GM23248 (cell line): ENCODE results near the gene KDELR1. TPM values are rescaled to one million over a fixed set of nuclear protein-coding genes. Genes with fewer than 3 reads are reported as not detected.

Experiments used
- DNase-seq: peaks from one replicate; pipeline ENCODE4 v3.0.0-alpha.2; 2015
- H2AFZ ChIP-seq: fragments of 200-600 bp; sonication (generic); 2 replicates; pipeline ENCODE4 v1.6.1; 2016; ENCODE audit warnings: antibody characterized with exemption
- H3F3A ChIP-seq: fragments of 200-600 bp; sonication (generic); 2 replicates; pipeline ENCODE4 v1.6.1; 2016; ENCODE audit warnings: mild to moderate bottlenecking, antibody characterized with exemption, mixed run types; ENCODE audit not compliant: insufficient read depth
- H3K27ac ChIP-seq: fragments of 200-600 bp; sonication (generic); 2 replicates; pipeline ENCODE4 v1.5.1; 2016; ENCODE audit warnings: mild to moderate bottlenecking
- H3K27me3 ChIP-seq: fragments of 200-600 bp; sonication (generic); replicated peaks from 2 replicates; pipeline ENCODE4 v1.6.1; 2016; ENCODE audit warnings: mild to moderate bottlenecking; ENCODE audit not compliant: insufficient read depth
- H3K36me3 ChIP-seq: fragments of 200-600 bp; sonication (generic); 2 replicates; pipeline ENCODE4 v1.6.1; 2016; ENCODE audit warnings: low read depth, mild to moderate bottlenecking
- H3K4me1 ChIP-seq: fragments of 200-600 bp; sonication (generic); 2 replicates; pipeline ENCODE4 v1.6.1; 2016; ENCODE audit warnings: mild to moderate bottlenecking; ENCODE audit not compliant: insufficient read depth
- H3K4me2 ChIP-seq: fragments of 200-600 bp; sonication (generic); one replicate; pipeline ENCODE4 v1.6.1; 2016; ENCODE audit warnings: mild to moderate bottlenecking; ENCODE audit not compliant: unreplicated experiment
- H3K4me3 ChIP-seq: fragments of 200-600 bp; sonication (generic); 2 replicates; pipeline ENCODE4 v1.5.1; 2016; ENCODE audit warnings: mild to moderate bottlenecking
- H3K79me2 ChIP-seq: fragments of 200-600 bp; sonication (generic); 2 replicates; pipeline ENCODE4 v1.6.1; 2016; ENCODE audit warnings: mild to moderate bottlenecking; ENCODE audit not compliant: insufficient read depth
- H3K9ac ChIP-seq: fragments of 200-600 bp; sonication (generic); 2 replicates; pipeline ENCODE4 v1.6.1; 2016; ENCODE audit warnings: mild to moderate bottlenecking
- H3K9me2 ChIP-seq: fragments of 200-600 bp; sonication (generic); 2 replicates; pipeline ENCODE4 v1.6.1; 2016; ENCODE audit warnings: mixed run types, mild to moderate bottlenecking, moderate library complexity; ENCODE audit not compliant: insufficient read depth
- H3K9me3 ChIP-seq: fragments of 200-600 bp; sonication (generic); one replicate; pipeline ENCODE4 v1.6.1; 2017; ENCODE audit warnings: low read depth
- H4K20me1 ChIP-seq: fragments of 200-600 bp; sonication (generic); 2 replicates; pipeline ENCODE4 v1.6.0; 2016; ENCODE audit not compliant: insufficient read depth
- EZH2 ChIP-seq: fragments of 200-600 bp; sonication (generic); IDR thresholded peaks from 2 replicates; pipeline ENCODE4 v1.6.1; 2018; ENCODE audit warnings: antibody characterized with exemption, mild to moderate bottlenecking; ENCODE audit not compliant: insufficient read depth, poor library complexity, severe bottlenecking
- EZH2phosphoT487 ChIP-seq: fragments of 200-600 bp; sonication (generic); IDR thresholded peaks from 2 replicates; pipeline ENCODE4 v1.6.1; 2018; ENCODE audit warnings: antibody characterized with exemption, moderate library complexity, mild to moderate bottlenecking, low read depth; ENCODE audit not compliant: insufficient read depth
- WGBS, 2 experiments: methylation state at CpG; one replicate each; pipeline ENCODE4 v1.1.6; 2015 to 2017; ENCODE audit warnings: low lambda C conversion rate in 2 of 2, low coverage in 1 of 2; ENCODE audit errors: missing lambda C conversion rate in 2 of 2; 5-methylcytosine and 5-hydroxymethylcytosine counted together
- in situ Hi-C: fragments of 300-500 bp; cut with MboI; formaldehyde crosslinking; loops from 2 replicates; pipeline ENCODE4 v1.15.0; 2020
- polyA plus RNA-seq: library from polyadenylated mRNA; unstranded; fragments of >200 nt; fragmentation: Nextera tagmentation; extraction: Ambion mirVana; gene quantifications from 2 replicates; pipeline ENCODE4 v1.2.1, GENCODE V29; 2016
- total RNA-seq: library from RNA; depleted of rRNA; stranded (reverse); fragments of >200 nt; shearing (Covaris generic); gene quantifications from 2 replicates; pipeline ENCODE4 v1.2.3, GENCODE V29; 2014

The KDELR1 gene
- total and polyA plus RNA-seq, 2 experiments from 2014 or later, result 170 to 231 TPM

GRCh38 chr19:48364598-48365348 is 26.6 kb downstream of the KDELR1 start:
- Histone ChIP-seq H3K9me3 (no peaks in the 10 kb centered on the region), H3K27ac (no peak overlapping the region), H2AFZ (peak overlapping the region; percentile 89), H3K9me2 (no peaks in the 10 kb centered on the region), H3K79me2 (no peaks in the 10 kb centered on the region), H3F3A (no peaks in the 10 kb centered on the region), H3K36me3 (no peaks in the 10 kb centered on the region), H3K9ac (no peak overlapping the region), H3K27me3 (no peaks in the 10 kb centered on the region), H3K4me2 (no peak overlapping the region), H4K20me1 (no peaks in the 10 kb centered on the region), H3K4me3 (peak overlapping the region; percentile 73), H3K4me1 (no peaks in the 10 kb centered on the region)
- TF ChIP-seq EZH2phosphoT487 (no peak), EZH2 (no peak)
- in situ Hi-C loops, result no loop called here
- no peak for DNase-seq
- whole genome bisulfite sequencing, 2 experiments, result 57 to 58% methylated on average over 8 to 10 of the region's 10 CpGs

GRCh38 chr19:48363810-48364597 is 27.3 kb downstream of the KDELR1 start, which contains the start of the genes SYNGR4 and TMEM143:
SYNGR4 (plus strand) TSS chr19:48364367; CDS start chr19:48365843, 1,476 bp downstream.
TMEM143 (minus strand) TSS chr19:48363940; CDS start chr19:48363920, 20 bp downstream.
- Histone ChIP-seq H3K27me3 (no peaks in the 10 kb centered on the region), H3K4me2 (peak within 1 kb of the TSS; percentile 92), H3K27ac (peak within 1 kb of the TSS; percentile 50), H4K20me1 (no peaks in the 10 kb centered on the region), H3K4me3 (peak within 1 kb of the TSS; percentile 73), H3K9me2 (no peaks in the 10 kb centered on the region), H3K4me1 (no peaks in the 10 kb centered on the region), H3K9me3 (no peaks in the 10 kb centered on the region), H2AFZ (peak within 1 kb of the TSS; percentile 89), H3K36me3 (no peaks in the 10 kb centered on the region), H3K79me2 (no peaks in the 10 kb centered on the region), H3K9ac (peak within 1 kb of the TSS; percentile 85), H3F3A (no peaks in the 10 kb centered on the region)
- in situ Hi-C loops, result no loop called here
- TF ChIP-seq EZH2phosphoT487, result no peak
- no peak for TF ChIP-seq EZH2
- WGBS, 2 experiments, result 4% methylated on average over 52 to 59 of the region's 59 CpGs
- peak; percentile 99 for DNase-seq

GRCh38 chr19:48363500-48363809 is 27.9 kb downstream of the KDELR1 start:
- in situ Hi-C loops, result no loop called here
- H3K9me3 ChIP-seq, result no peaks in the 10 kb centered on the region
- peak overlapping the region; percentile 89 for H2AFZ ChIP-seq
- H3K79me2 ChIP-seq, result no peaks in the 10 kb centered on the region
- 0 to 5% methylated on average over 10 of the region's 10 CpGs for WGBS, 2 experiments
- no peaks in the 10 kb centered on the region for H3K9me2 ChIP-seq
- peak overlapping the region; percentile 92 for H3K4me2 ChIP-seq
- H3K4me1 ChIP-seq, result no peaks in the 10 kb centered on the region
- H3K9ac ChIP-seq, result peak overlapping the region; percentile 85
- DNase-seq, result no peak
- no peaks in the 10 kb centered on the region for H3K27me3 ChIP-seq
- H3F3A ChIP-seq, result no peaks in the 10 kb centered on the region
- peak overlapping the region; percentile 73 for H3K4me3 ChIP-seq
- TF ChIP-seq EZH2phosphoT487 (no peak), EZH2 (no peak)
- no peaks in the 10 kb centered on the region for H3K36me3 ChIP-seq
- H4K20me1 ChIP-seq, result no peaks in the 10 kb centered on the region
- peak overlapping the region; percentile 50 for H3K27ac ChIP-seq

GRCh38 chr19:48362716-48363499 is 28.4 kb downstream of the KDELR1 start:
- in situ Hi-C loops, result no loop called here

More at GRCh38 chr19:48362716-48363499, 28.4 kb downstream of the KDELR1 start:
- H3K36me3 ChIP-seq, result no peaks in the 10 kb centered on the region
- H3K4me2 ChIP-seq, result peak overlapping the region; percentile 92
- DNase-seq, result peak; percentile 97
- H3K9me3 ChIP-seq, result no peaks in the 10 kb centered on the region
- H3K4me3 ChIP-seq, result peak overlapping the region; percentile 73
- no peaks in the 10 kb centered on the region for H3K27me3 ChIP-seq
- H3K27ac ChIP-seq, result peak overlapping the region; percentile 50
- no peaks in the 10 kb centered on the region for H3K9me2 ChIP-seq
- no peak for TF ChIP-seq EZH2
- TF ChIP-seq EZH2phosphoT487, result no peak
- peak overlapping the region; percentile 89 for H2AFZ ChIP-seq
- H3K4me1 ChIP-seq, result no peaks in the 10 kb centered on the region
- peak overlapping the region; percentile 85 for H3K9ac ChIP-seq
- no peaks in the 10 kb centered on the region for H4K20me1 ChIP-seq
- no peaks in the 10 kb centered on the region for H3F3A ChIP-seq
- H3K79me2 ChIP-seq, result no peaks in the 10 kb centered on the region
- 5 to 6% methylated on average over 16 to 18 of the region's 26 CpGs for WGBS, 2 experiments
